B cell (primary cell): ENCODE data around the gene GRXCR2. TPM values are rescaled to one million over a fixed set of nuclear protein-coding genes. Genes with fewer than 3 reads are reported as not detected.

Experiments
- ATAC-seq: fragments of 200-7000 bp; cut with Tn5 transposase; one replicate; pipeline ENCODE4 v1.10.0; 2021; ENCODE audit warnings: low read depth, mild to moderate bottlenecking, moderate number of reproducible peaks, moderate library complexity
- CTCF ChIA-PET: fragments of 350-600 bp; sonication (Branson Sonifier 250); formaldehyde crosslinking; loops from one replicate; lab custom pipeline; 2021; ENCODE audit warnings: antibody characterized with exemption, inconsistent platforms; lab: Charles Lee
- POLR2A ChIA-PET: fragments of 350-600 bp; sonication (Branson Sonifier 250); formaldehyde crosslinking; loops from one replicate; lab custom pipeline; 2021; ENCODE audit warnings: antibody characterized with exemption; lab: Charles Lee
- DNase-seq: peaks from one replicate; pipeline ENCODE4 v3.0.0; 2013
- H2AFZ ChIP-seq: 2 replicates; pipeline ENCODE4 v1.6.1; 2012; ENCODE audit warnings: mild to moderate bottlenecking, low read depth, low read length; ENCODE audit not compliant: insufficient read depth, poor library complexity, severe bottlenecking
- H3K27ac ChIP-seq, 2 donors: 1 replicate in 1 of 2; 2 replicates in 1 of 2; pipeline ENCODE4 v1.5.1; 2012 to 2013; ENCODE audit warnings: low read length in 2 of 2, mild to moderate bottlenecking in 2 of 2, moderate library complexity in 1 of 2
- H3K27me3 ChIP-seq, 4 experiments: fragments of 200-600 bp in 1 of 4; sonication (generic) in 1 of 4; replicated peaks in 1 of 4; 1 replicate in 2 of 4; 2 replicates in 2 of 4; pipeline versions ENCODE4 v1.6.1 to v1.7.0; 2013 to 2016; ENCODE audit warnings: low read length in 3 of 4, mild to moderate bottlenecking in 2 of 4, mixed read lengths in 1 of 4, moderate library complexity in 1 of 4; ENCODE audit not compliant: insufficient read depth in 4 of 4, control insufficient read depth in 3 of 4; ENCODE audit errors: control extremely low read depth in 1 of 4
- H3K36me3 ChIP-seq, 2 experiments: replicated peaks in 1 of 2; 1 replicate in 1 of 2; 2 replicates in 1 of 2; pipeline versions ENCODE4 v1.6.1 to v1.7.1; 2013; ENCODE audit warnings: low read length in 1 of 2; ENCODE audit not compliant: insufficient read depth in 2 of 2, control insufficient read depth in 1 of 2; ENCODE audit errors: control extremely low read depth in 1 of 2, extremely low read depth in 1 of 2
- H3K4me1 ChIP-seq, 2 donors: fragments of 200-600 bp in 1 of 2; sonication (generic) in 1 of 2; 1 replicate in 1 of 2; 2 replicates in 1 of 2; pipeline versions ENCODE4 v1.5.1 to v1.6.1; 2013 to 2017; ENCODE audit warnings: low read length in 2 of 2; ENCODE audit not compliant: control insufficient read depth in 2 of 2, insufficient read depth in 2 of 2
- H3K4me2 ChIP-seq: replicated peaks from 2 replicates; pipeline ENCODE3; 2012; ENCODE audit warnings: mild to moderate bottlenecking, low read depth, low read length; ENCODE audit not compliant: poor library complexity, severe bottlenecking
- H3K4me3 ChIP-seq, 5 experiments: fragments of 200-600 bp in 1 of 5; sonication (generic) in 1 of 5; 1 replicate in 3 of 5; 2 replicates in 2 of 5; pipeline versions ENCODE4 v1.5.1 to v1.7.0; 2011 to 2016; ENCODE audit warnings: low read length in 4 of 5, mild to moderate bottlenecking in 4 of 5, low read depth in 2 of 5, control low read depth in 1 of 5, moderate library complexity in 1 of 5; ENCODE audit not compliant: insufficient read depth in 1 of 5; ENCODE audit errors: control extremely low read depth in 1 of 5, extremely low read depth in 1 of 5
- H3K79me2 ChIP-seq: fragments of 200-600 bp; sonication (generic); one replicate; pipeline ENCODE4 v1.6.0; 2016; ENCODE audit warnings: low read length; ENCODE audit not compliant: control insufficient read depth, insufficient read depth
- H3K9ac ChIP-seq: fragments of 200-600 bp; sonication (generic); 2 replicates; pipeline ENCODE4 v1.6.1; 2017; ENCODE audit warnings: mild to moderate bottlenecking, low read length, moderate library complexity
- H3K9me3 ChIP-seq, 3 donors: one replicate each; pipeline versions ENCODE4 v1.6.1 to v1.7.1; 2013; ENCODE audit warnings: low read length in 2 of 3; ENCODE audit not compliant: control insufficient read depth in 2 of 3, insufficient read depth in 1 of 3; ENCODE audit errors: control extremely low read depth in 1 of 3
- H4K20me1 ChIP-seq: 2 replicates; pipeline ENCODE4 v1.6.0; 2012; ENCODE audit warnings: mild to moderate bottlenecking, low read length; ENCODE audit not compliant: insufficient read depth, control insufficient read depth, poor library complexity, severe bottlenecking
- H3K27ac Mint-ChIP-seq: one replicate; pipeline ENCODE4 v1.8.0; 2021; ENCODE audit warnings: mixed read lengths
- H3K27me3 Mint-ChIP-seq: one replicate; pipeline ENCODE4 v1.8.0; 2021; ENCODE audit warnings: mixed read lengths
- H3K4me1 Mint-ChIP-seq: one replicate; pipeline ENCODE4 v1.8.0; 2021; ENCODE audit warnings: mixed read lengths
- H3K4me3 Mint-ChIP-seq: one replicate; pipeline ENCODE4 v1.8.0; 2021; ENCODE audit warnings: mixed read lengths
- H3K9me3 Mint-ChIP-seq: one replicate; pipeline ENCODE4 v1.8.0; 2022; ENCODE audit warnings: mixed read lengths; ENCODE audit not compliant: insufficient read depth
- EZH2 ChIP-seq: IDR thresholded peaks from 2 replicates; pipeline ENCODE4 v1.6.1; 2012; ENCODE audit warnings: borderline replicate concordance, low read depth, mild to moderate bottlenecking, moderate library complexity, low read length; ENCODE audit not compliant: insufficient read depth, poor library complexity, severe bottlenecking
- WGBS: methylation state at CpG from one replicate; pipeline ENCODE4 v1.1.5; 2013; ENCODE audit warnings: missing lambda C conversion rate; ENCODE audit not compliant: insufficient coverage; 5-methylcytosine and 5-hydroxymethylcytosine counted together
- intact Hi-C: fragments of 100-400 bp; cut with micrococcal nuclease; formaldehyde crosslinking; loops from one replicate; pipeline ENCODE4 v1.10.0; 2022
- polyA plus RNA-seq: library from polyadenylated mRNA; depleted of rRNA; stranded (reverse); fragments of >200 nt; gene quantifications from 2 replicates; pipeline ENCODE4 v1.2.3, GENCODE V29; 2012
- total RNA-seq, 2 donors: library from RNA; stranded (reverse); fragments of 120-200 nt in 1 of 2; gene quantifications; 1 replicate in 1 of 2; 2 replicates in 1 of 2; pipeline versions ENCODE4 v1.2.3 to v1.2.4, GENCODE V29; 2013 to 2022
- TF ChIP-seq, protein P1 (sequence below): fragments of 200-600 bp; IDR thresholded peaks from one replicate; pipeline ENCODE4 v1.8.0; 2022; ENCODE audit warnings: antibody characterized with exemption, mild to moderate bottlenecking

The GRXCR2 gene
- total and polyA plus RNA-seq, 2 donors (not counting 1 experiment from before 2014, with no cell fraction given), result not detected

DNA sequence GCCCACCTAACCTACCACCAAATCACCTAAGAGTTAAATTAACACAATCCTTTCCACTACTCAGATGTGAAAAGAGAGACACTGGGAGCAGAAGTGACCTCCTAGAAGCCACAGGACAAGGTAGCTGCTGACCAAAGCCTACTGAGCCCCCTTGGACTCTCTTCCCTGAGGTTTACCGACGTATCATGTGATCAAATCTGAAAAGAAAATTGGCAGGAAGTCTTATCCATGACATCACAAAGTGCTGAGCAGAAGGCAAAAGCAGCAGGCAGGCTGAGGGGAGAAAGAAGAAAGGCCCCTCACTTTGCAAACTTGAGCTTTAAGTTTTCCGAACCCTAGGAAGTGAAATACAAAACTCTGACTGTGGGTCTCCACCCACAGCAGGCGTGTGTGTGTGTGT lies 48.8 kb downstream of the GRXCR2 start:
- Mint-ChIP-seq H3K27me3 (no peaks in the 10 kb centered on the region), H3K4me3 (no peak overlapping the region), H3K27ac (no peak overlapping the region), H3K9me3 (no peaks in the 10 kb centered on the region), H3K4me1 (no peaks in the 10 kb centered on the region)
- Histone ChIP-seq H3K27me3 (no peaks in the 10 kb centered on the region), H3K4me2 (no peak overlapping the region), H3K9ac (no peak overlapping the region), H3K27ac (no peak overlapping the region), H3K4me1 (no peaks in the 10 kb centered on the region), H3K79me2 (no peaks in the 10 kb centered on the region), H3K4me3 (no peak overlapping the region), H3K36me3 (no peaks in the 10 kb centered on the region), H3K9me3 (no peaks in the 10 kb centered on the region), H2AFZ (no peak overlapping the region), H4K20me1 (no peaks in the 10 kb centered on the region)
- CTCF ChIA-PET, result interaction anchor here (1.3 to 2.0 kb wide), 3 partner anchors 9 to 1620 kb away, joined by 3 to 8 read pairs (median 4); no protein-coding TSS in a partner anchor
- ATAC-seq (no peak), DNase-seq (no peak)
- TF ChIP-seq EZH2, result no peak
- TF ChIP-seq, protein P1, sequence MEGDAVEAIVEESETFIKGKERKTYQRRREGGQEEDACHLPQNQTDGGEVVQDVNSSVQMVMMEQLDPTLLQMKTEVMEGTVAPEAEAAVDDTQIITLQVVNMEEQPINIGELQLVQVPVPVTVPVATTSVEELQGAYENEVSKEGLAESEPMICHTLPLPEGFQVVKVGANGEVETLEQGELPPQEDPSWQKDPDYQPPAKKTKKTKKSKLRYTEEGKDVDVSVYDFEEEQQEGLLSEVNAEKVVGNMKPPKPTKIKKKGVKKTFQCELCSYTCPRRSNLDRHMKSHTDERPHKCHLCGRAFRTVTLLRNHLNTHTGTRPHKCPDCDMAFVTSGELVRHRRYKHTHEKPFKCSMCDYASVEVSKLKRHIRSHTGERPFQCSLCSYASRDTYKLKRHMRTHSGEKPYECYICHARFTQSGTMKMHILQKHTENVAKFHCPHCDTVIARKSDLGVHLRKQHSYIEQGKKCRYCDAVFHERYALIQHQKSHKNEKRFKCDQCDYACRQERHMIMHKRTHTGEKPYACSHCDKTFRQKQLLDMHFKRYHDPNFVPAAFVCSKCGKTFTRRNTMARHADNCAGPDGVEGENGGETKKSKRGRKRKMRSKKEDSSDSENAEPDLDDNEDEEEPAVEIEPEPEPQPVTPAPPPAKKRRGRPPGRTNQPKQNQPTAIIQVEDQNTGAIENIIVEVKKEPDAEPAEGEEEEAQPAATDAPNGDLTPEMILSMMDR, result no peak
- POLR2A ChIA-PET, result no interaction called here
- WGBS, result 75% methylated on average over 3 of the region's 4 CpGs
- intact Hi-C loops, result no loop called here

DNA sequence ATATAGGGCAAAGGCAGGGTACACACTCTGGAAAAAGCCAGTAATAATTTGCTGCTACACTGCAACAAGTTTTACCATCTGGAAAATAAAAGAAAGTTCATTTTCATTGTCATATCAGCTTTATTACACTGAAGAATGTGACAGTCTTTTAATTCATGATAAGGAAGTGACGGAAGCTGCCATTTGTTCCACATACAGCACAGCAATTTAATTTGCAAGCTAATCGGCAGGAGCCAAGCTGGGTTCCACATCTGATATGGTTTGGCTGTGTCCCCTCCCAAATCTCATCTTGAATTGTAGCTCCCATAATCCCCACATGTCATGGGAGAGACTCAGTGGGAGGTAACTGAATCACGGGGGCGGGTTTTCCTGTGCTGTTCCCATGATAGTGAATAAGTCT lies 54.2 kb downstream of the GRXCR2 start:
- no peak overlapping the region for H3K4me3 Mint-ChIP-seq
- ChIA-PET POLR2A (no interaction called here), CTCF (no interaction called here)
- 100% methylated on average over 1 of the region's 4 CpGs for WGBS
- no peak overlapping the region for H3K27ac Mint-ChIP-seq
- intact Hi-C loops, result no loop called here
- H3K9me3 Mint-ChIP-seq, result no peaks in the 10 kb centered on the region
- H3K4me3 ChIP-seq, result no peak overlapping the region
- no peak overlapping the region for H2AFZ ChIP-seq
- DNase-seq, result no peak
- TF ChIP-seq, protein P1, result no peak
- no peak for TF ChIP-seq EZH2
- no peaks in the 10 kb centered on the region for H3K36me3 ChIP-seq
- no peaks in the 10 kb centered on the region for H3K4me1 Mint-ChIP-seq
- H3K4me2 ChIP-seq, result no peak overlapping the region
- no peaks in the 10 kb centered on the region for H4K20me1 ChIP-seq
- no peaks in the 10 kb centered on the region for H3K4me1 ChIP-seq
- no peak overlapping the region for H3K27ac ChIP-seq
- no peaks in the 10 kb centered on the region for H3K27me3 Mint-ChIP-seq
- ATAC-seq, result no peak
- H3K79me2 ChIP-seq, result no peaks in the 10 kb centered on the region
- no peaks in the 10 kb centered on the region for H3K27me3 ChIP-seq
- no peak overlapping the region for H3K9ac ChIP-seq
- H3K9me3 ChIP-seq, result no peaks in the 10 kb centered on the region
